HCT116 (cell line): Measurements from ENCODE around the gene FNDC3A. TPM values are rescaled to one million over a fixed set of nuclear protein-coding genes. Genes with fewer than 3 reads are reported as not detected.
"Not testable (repeated sequence)": the region's sequence is repeated elsewhere in the genome, so short reads cannot be mapped to it uniquely, and the experiment has no call there.

ENCODE experiments used
- ATAC-seq: fragments of 200-7000 bp; cut with Tn5 transposase; 2 replicates; pipeline ENCODE4 v1.9.1; 2020; ENCODE audit warnings: mild to moderate bottlenecking, moderate library complexity
- BruUV-seq: library from RNA; stranded (reverse); fragments of 400-500 nt; replicated peaks from 2 replicates; lab custom pipeline; 2021; lab: Mats Ljungman, UMichigan
- CTCF ChIA-PET: fragments of 300-600 bp; sonication (Branson Sonifier 250); formaldehyde crosslinking; loops from one replicate; lab custom pipeline; 2021; ENCODE audit warnings: antibody characterized with exemption; lab: Charles Lee
- POLR2A ChIA-PET: fragments of 300-600, 350-600 bp; sonication (Branson Sonifier 250); formaldehyde crosslinking; loops from one replicate; lab custom pipeline; 2021; ENCODE audit warnings: antibody characterized with exemption; lab: Charles Lee
- RAD21 ChIA-PET, 2 experiments: fragments of 300-600 bp; sonication (Branson Sonifier 250); formaldehyde crosslinking; loops; one replicate each; lab custom pipeline; 2023; ENCODE audit warnings: low total read pairs in 2 of 2; ENCODE audit not compliant: uncharacterized antibody in 2 of 2, unreplicated experiment in 2 of 2, low non-redundant PET in 1 of 2; lab: Charles Lee
- DNase-seq: peaks from one replicate; pipeline ENCODE4 v3.0.0-alpha.2; 2010; ENCODE audit warnings: low read depth, low spot score
- H2AFZ ChIP-seq: fragments of 200-600 bp; shearing (Covaris generic), sonication (generic); 2 replicates; pipeline ENCODE4 v1.6.1; 2017; ENCODE audit warnings: low read depth, mixed run types, mixed read lengths, antibody characterized with exemption, low read length; ENCODE audit not compliant: poor library complexity, severe bottlenecking
- H3K27ac ChIP-seq: 2 replicates; pipeline ENCODE4 v1.5.1; 2012; ENCODE audit warnings: low read depth, low read length
- H3K27me3 ChIP-seq: fragments of 200-600 bp; sonication (generic); 2 replicates; pipeline ENCODE4 v1.6.1; 2016; ENCODE audit warnings: mixed run types, low read length, mixed read lengths; ENCODE audit not compliant: insufficient read depth
- H3K36me3 ChIP-seq, 2 experiments: fragments of 200-500 bp in 1 of 2; fragments of 200-600 bp in 1 of 2; sonication (Bioruptor generic) in 1 of 2; sonication (generic) in 1 of 2; 2 replicates each; pipeline versions ENCODE4 v1.5.1 to v1.6.1; 2014 to 2016; ENCODE audit warnings: low read length in 2 of 2, inconsistent platforms in 1 of 2, mixed read lengths in 1 of 2, mixed run types in 1 of 2; ENCODE audit not compliant: insufficient read depth in 2 of 2, control insufficient read depth in 1 of 2
- H3K4me1 ChIP-seq, 2 experiments: fragments of 200-600 bp in 1 of 2; sonication (generic) in 1 of 2; 2 replicates each; pipeline versions ENCODE4 v1.5.1 to v1.6.1; 2012 to 2017; ENCODE audit warnings: low read length in 2 of 2, inconsistent platforms in 1 of 2, mild to moderate bottlenecking in 1 of 2, mixed read lengths in 1 of 2, mixed run types in 1 of 2, moderate library complexity in 1 of 2; ENCODE audit not compliant: insufficient read depth in 2 of 2, control insufficient read depth in 1 of 2
- H3K4me2 ChIP-seq: fragments of 200-600 bp; sonication (generic); 2 replicates; pipeline ENCODE4 v1.6.1; 2017; ENCODE audit warnings: mixed run types, low read length, mixed read lengths
- H3K4me3 ChIP-seq, 2 experiments: fragments of 200-600 bp in 1 of 2; sonication (generic) in 1 of 2; replicated peaks in 1 of 2; 2 replicates each; pipeline ENCODE4 v1.5.1; 2011 to 2016; ENCODE audit warnings: low read length in 2 of 2, control low read depth in 1 of 2, low read depth in 1 of 2, mild to moderate bottlenecking in 1 of 2, mixed read lengths in 1 of 2, mixed run types in 1 of 2
- H3K79me2 ChIP-seq: fragments of 200-600 bp; sonication (generic); 2 replicates; pipeline ENCODE4 v1.6.1; 2017; ENCODE audit warnings: mild to moderate bottlenecking, mixed run types, low read length, moderate library complexity, mixed read lengths; ENCODE audit not compliant: insufficient read depth
- H3K9ac ChIP-seq: fragments of 200-600 bp; sonication (generic); 2 replicates; pipeline ENCODE4 v1.6.1; 2016; ENCODE audit warnings: low read length, mixed read lengths
- H3K9me2 ChIP-seq: fragments of 200-600 bp; sonication (generic), shearing (Covaris generic); 2 replicates; pipeline ENCODE4 v1.6.1; 2017; ENCODE audit warnings: mixed run types, mild to moderate bottlenecking, moderate library complexity; ENCODE audit not compliant: insufficient read depth
- H3K9me3 ChIP-seq, 2 experiments: fragments of 200-500 bp in 1 of 2; fragments of 200-600 bp in 1 of 2; sonication (Bioruptor generic) in 1 of 2; sonication (generic) in 1 of 2; 2 replicates each; pipeline ENCODE4 v1.6.1; 2014 to 2017; ENCODE audit warnings: low read length in 2 of 2, mixed read lengths in 2 of 2, inconsistent platforms in 1 of 2, low read depth in 1 of 2, mild to moderate bottlenecking in 1 of 2, mixed run types in 1 of 2, moderate library complexity in 1 of 2; ENCODE audit not compliant: control insufficient read depth in 1 of 2, insufficient read depth in 1 of 2
- H4K20me1 ChIP-seq: fragments of 200-600 bp; sonication (generic), shearing (Covaris generic); 2 replicates; pipeline ENCODE4 v1.6.1; 2017; ENCODE audit warnings: mixed run types, mild to moderate bottlenecking, moderate library complexity; ENCODE audit not compliant: insufficient read depth
- EGR1 ChIP-seq: IDR thresholded peaks from 2 replicates; pipeline ENCODE4 v1.6.1; 2012; ENCODE audit warnings: low read depth
- ELF1 ChIP-seq: IDR thresholded peaks from 2 replicates; pipeline ENCODE4 v1.6.1; 2012; ENCODE audit warnings: low read depth, borderline replicate concordance
- YY1 ChIP-seq: IDR thresholded peaks from 2 replicates; pipeline ENCODE4 v1.6.1; 2011; ENCODE audit warnings: low read length, low read depth, moderate library complexity, mild to moderate bottlenecking; ENCODE audit not compliant: insufficient replicate concordance; ENCODE audit errors: extremely low read depth
- intact Hi-C: fragments of 100-400 bp; cut with micrococcal nuclease; formaldehyde crosslinking; loops from 2 replicates; pipeline ENCODE4 v1.10.0; 2022
- total RNA-seq: library from RNA; stranded (reverse); gene quantifications from one replicate; pipeline ENCODE4 v1.2.1, GENCODE V29; 2021; ENCODE audit not compliant: unreplicated experiment

FNDC3A gene
- total RNA-seq, 1 experiment from 2014 or later = 30.5 TPM

- no peaks in the 10 kb centered on the region for H3K9me2 ChIP-seq
- no peak overlapping the region for H3K4me3 ChIP-seq
- CTCF ChIA-PET = no interaction called here
- H3K4me1 ChIP-seq = no peaks in the 10 kb centered on the region
- H3K9ac ChIP-seq = no peak overlapping the region
- H2AFZ ChIP-seq = no peak overlapping the region
- RAD21 ChIA-PET = no interaction called here
- H4K20me1 ChIP-seq = no peaks in the 10 kb centered on the region
- peaks cover 0 to 5% of the 10 kb centered on the region in 2 experiments; a peak in 2 of 4 replicates for H3K36me3 ChIP-seq
- H3K27ac ChIP-seq = no peak overlapping the region
- peaks cover 0 to 11% of the 10 kb centered on the region in 2 experiments; a peak in 1 of 4 replicates for H3K9me3 ChIP-seq
- POLR2A ChIA-PET = no interaction called here
- H3K27me3 ChIP-seq = no peaks in the 10 kb centered on the region
- DNase-seq = no peak
- H3K4me2 ChIP-seq = no peak overlapping the region
- TF ChIP-seq ELF1 (no peak), YY1 (no peak), EGR1 (no peak)
- intact Hi-C loops = no loop called here
- no TSS peak for BruUV-seq
- ATAC-seq = no peak
- no peaks in the 10 kb centered on the region for H3K79me2 ChIP-seq
Measured at GRCh38 chr13:49148405-49148804, 172.7 kb downstream of the FNDC3A start.

- intact Hi-C loops, H3K9me3 ChIP-seq, H3K79me2 ChIP-seq, H3K27ac ChIP-seq, H3K36me3 ChIP-seq, CTCF ChIA-PET, POLR2A ChIA-PET, H3K27me3 ChIP-seq, BruUV-seq, RAD21 ChIA-PET, H2AFZ ChIP-seq, H3K9me2 ChIP-seq, H3K4me2 ChIP-seq, H3K4me1 ChIP-seq, ATAC-seq, DNase-seq, H3K9ac ChIP-seq, H4K20me1 ChIP-seq, H3K4me3 ChIP-seq: not testable (repeated sequence)
Measured at GRCh38 chr13:49157955-49158584, 182.4 kb downstream of the FNDC3A start.

GRCh38 chr13:49163162-49163561 is 187.4 kb downstream of the FNDC3A start:
- intact Hi-C loops = not testable (repeated sequence)

More at GRCh38 chr13:49163162-49163561, 187.4 kb downstream of the FNDC3A start:
- ATAC-seq, H2AFZ ChIP-seq, H3K79me2 ChIP-seq, BruUV-seq, H3K4me3 ChIP-seq, POLR2A ChIA-PET, H3K9me3 ChIP-seq, RAD21 ChIA-PET, H3K9ac ChIP-seq, DNase-seq, H3K4me2 ChIP-seq, H3K4me1 ChIP-seq, CTCF ChIA-PET, H3K27ac ChIP-seq, H3K9me2 ChIP-seq, H4K20me1 ChIP-seq, H3K27me3 ChIP-seq, H3K36me3 ChIP-seq: not testable (repeated sequence)
